NCI-H1417 (cell line): ENCODE measurements around the gene C19orf25.

Experiments used
- DNase-seq, 3 experiments: peaks; one replicate each; lab custom pipeline; 2025; lab: John Stamatoyannopoulos, UW

The C19orf25 gene

GRCh38 chr19:1496714-1497577 is 17.9 kb upstream of the C19orf25 start:
- no peak for DNase-seq

- DNase-seq, result peak in 2 of 3 experiments; percentile 21 to 33
Measured at GRCh38 chr19:1495799-1496713, 17.0 kb upstream of the C19orf25 start.

GRCh38 chr19:1495051-1495798 is 16.2 kb upstream of the C19orf25 start:
- no peak for DNase-seq

- no peak for DNase-seq
Measured at GRCh38 chr19:1494115-1494815, 15.2 kb upstream of the C19orf25 start.

GRCh38 chr19:1492474-1493006 is 13.5 kb upstream of the C19orf25 start:
- no peak for DNase-seq

GRCh38 chr19:1491849-1492170 is 12.8 kb upstream of the C19orf25 start:
- no peak for DNase-seq

- no peak for DNase-seq
Measured at GRCh38 chr19:1491114-1491848, 12.3 kb upstream of the C19orf25 start, which contains the start of gene REEP6. Gene REEP6 (plus strand): TSS chr19:1491181. CDS start chr19:1491270, 89 bp downstream.

GRCh38 chr19:1490311-1491113 is 11.5 kb upstream of the C19orf25 start, which contains the start of gene PCSK4:
Gene PCSK4 (minus strand): TSS chr19:1490350. CDS start chr19:1490346, 4 bp downstream.
- DNase-seq, result peak; percentile 99 to 100 (median 100)

- peak in 1 of 3 experiments; percentile 49 for DNase-seq
Measured at GRCh38 chr19:1489463-1490310, 10.7 kb upstream of the C19orf25 start.

- no peak for DNase-seq
Measured at GRCh38 chr19:1488282-1488601, 9.2 kb upstream of the C19orf25 start.

- no peak for DNase-seq
Measured at GRCh38 chr19:1487576-1488281, 8.7 kb upstream of the C19orf25 start.

GRCh38 chr19:1486720-1487575 is 7.9 kb upstream of the C19orf25 start:
- no peak for DNase-seq

- no peak for DNase-seq
Measured at GRCh38 chr19:1483979-1484428, 5.0 kb upstream of the C19orf25 start.

- DNase-seq, result no peak
Measured at GRCh38 chr19:1483131-1483978, 4.3 kb upstream of the C19orf25 start.

GRCh38 chr19:1482361-1483130 is 3.5 kb upstream of the C19orf25 start:
- DNase-seq, result no peak
